Measurements from ENCODE around the gene ISL2.

- TF ChIP-seq, protein P1, sequence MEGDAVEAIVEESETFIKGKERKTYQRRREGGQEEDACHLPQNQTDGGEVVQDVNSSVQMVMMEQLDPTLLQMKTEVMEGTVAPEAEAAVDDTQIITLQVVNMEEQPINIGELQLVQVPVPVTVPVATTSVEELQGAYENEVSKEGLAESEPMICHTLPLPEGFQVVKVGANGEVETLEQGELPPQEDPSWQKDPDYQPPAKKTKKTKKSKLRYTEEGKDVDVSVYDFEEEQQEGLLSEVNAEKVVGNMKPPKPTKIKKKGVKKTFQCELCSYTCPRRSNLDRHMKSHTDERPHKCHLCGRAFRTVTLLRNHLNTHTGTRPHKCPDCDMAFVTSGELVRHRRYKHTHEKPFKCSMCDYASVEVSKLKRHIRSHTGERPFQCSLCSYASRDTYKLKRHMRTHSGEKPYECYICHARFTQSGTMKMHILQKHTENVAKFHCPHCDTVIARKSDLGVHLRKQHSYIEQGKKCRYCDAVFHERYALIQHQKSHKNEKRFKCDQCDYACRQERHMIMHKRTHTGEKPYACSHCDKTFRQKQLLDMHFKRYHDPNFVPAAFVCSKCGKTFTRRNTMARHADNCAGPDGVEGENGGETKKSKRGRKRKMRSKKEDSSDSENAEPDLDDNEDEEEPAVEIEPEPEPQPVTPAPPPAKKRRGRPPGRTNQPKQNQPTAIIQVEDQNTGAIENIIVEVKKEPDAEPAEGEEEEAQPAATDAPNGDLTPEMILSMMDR (optimal IDR thresholded peaks at IDR 0.05 in 1 of 3, IDR thresholded peaks at IDR 0.05 in 1 of 3, conservative IDR thresholded peaks at IDR 0.05 in 1 of 3; ENCODE audit: extremely low read depth in 1 of 3, insufficient read depth in 2 of 3, low read length in 3 of 3): no peak
- peak; percentile 69 for TF ChIP-seq EZH2 (IDR thresholded peaks at IDR 0.05; ENCODE audit: low read length)
These were observed 1.3 kb downstream of the ISL2 start for GRCh38 chr15:76337696-76338485.

Measured in keratinocyte (primary cell).